Measurements from ENCODE around the gene RPL23. TPM values are rescaled to one million over a fixed set of nuclear protein-coding genes. Genes with fewer than 3 reads are reported as not detected.

The RPL23 gene
- total RNA-seq, 1 donor from 2014 or later: 1,087 TPM

- Histone ChIP-seq H3K4me1 (ENCODE audit: insufficient read depth, low read length) (peaks cover 80% of the 10 kb centered on the region), H3K4me3 (ENCODE audit: insufficient read depth, low read depth, low read length) (no peak overlapping the region), H3K27me3 (ENCODE audit: insufficient read depth, low read length) (no peaks in the 10 kb centered on the region), H3K9ac (ENCODE audit: low read length) (no peak overlapping the region), H3K27ac (ENCODE audit: low read depth, low read length) (no peak overlapping the region), H3K9me3 (ENCODE audit: insufficient read depth, low read depth, low read length) (no peaks in the 10 kb centered on the region), H2AFZ (ENCODE audit: low read depth, low read length) (no peak overlapping the region), H4K20me1 (ENCODE audit: insufficient read depth, low read length) (peaks cover 96% of the 10 kb centered on the region), H3K4me2 (ENCODE audit: low read length) (peak overlapping the region; percentile 30), H3K36me3 (ENCODE audit: insufficient read depth, low read length) (peaks cover 21% of the 10 kb centered on the region), H3K79me2 (ENCODE audit: insufficient read depth, low read length) (peaks cover 86% of the 10 kb centered on the region)
- H3K27ac Mint-ChIP-seq (ENCODE audit: unreplicated experiment): no peak overlapping the region
- peak overlapping the region; percentile 20 for H3K4me3 Mint-ChIP-seq (ENCODE audit: unreplicated experiment)
- H3K4me1 Mint-ChIP-seq (ENCODE audit: low read depth, unreplicated experiment): peaks cover 69% of the 10 kb centered on the region
- TF ChIP-seq EZH2 (IDR thresholded peaks at IDR 0.05; ENCODE audit: insufficient read depth, low read length) (no peak), CTCF (IDR thresholded peaks at IDR 0.05; ENCODE audit: insufficient read depth, low read depth, low read length) (no peak)
- no peaks in the 10 kb centered on the region for H3K27me3 Mint-ChIP-seq (ENCODE audit: low read depth, unreplicated experiment)
- FAIRE-seq (no peak), DNase-seq (ENCODE audit: low read depth) (no peak)
- H3K9me3 Mint-ChIP-seq (ENCODE audit: unreplicated experiment): no peaks in the 10 kb centered on the region
- peaks cover 17% of the 10 kb centered on the region for H3K36me3 Mint-ChIP-seq (ENCODE audit: low read depth, unreplicated experiment)
Measured at GRCh38 chr17:38877130-38877851, 23.8 kb upstream of the RPL23 start.

GRCh38 chr17:38875477-38876075, 22.1 kb upstream of the RPL23 start:
- Histone ChIP-seq H3K4me1 (ENCODE audit: insufficient read depth, low read length) (peaks cover 74% of the 10 kb centered on the region), H3K9ac (ENCODE audit: low read length) (peak overlapping the region; percentile 7), H3K27me3 (ENCODE audit: insufficient read depth, low read length) (no peaks in the 10 kb centered on the region), H4K20me1 (ENCODE audit: insufficient read depth, low read length) (peaks cover 96% of the 10 kb centered on the region), H2AFZ (ENCODE audit: low read depth, low read length) (no peak overlapping the region), H3K27ac (ENCODE audit: low read depth, low read length) (peak overlapping the region; percentile 1), H3K79me2 (ENCODE audit: insufficient read depth, low read length) (peaks cover 86% of the 10 kb centered on the region), H3K4me2 (ENCODE audit: low read length) (peak overlapping the region; percentile 87), H3K9me3 (ENCODE audit: insufficient read depth, low read depth, low read length) (no peaks in the 10 kb centered on the region), H3K36me3 (ENCODE audit: insufficient read depth, low read length) (peaks cover 21% of the 10 kb centered on the region), H3K4me3 (ENCODE audit: insufficient read depth, low read depth, low read length) (no peak overlapping the region)
- TF ChIP-seq CTCF (IDR thresholded peaks at IDR 0.05; ENCODE audit: insufficient read depth, low read depth, low read length) (no peak), EZH2 (IDR thresholded peaks at IDR 0.05; ENCODE audit: insufficient read depth, low read length) (no peak)
- peaks cover 18% of the 10 kb centered on the region for H3K36me3 Mint-ChIP-seq (ENCODE audit: low read depth, unreplicated experiment)
- no peaks in the 10 kb centered on the region for H3K27me3 Mint-ChIP-seq (ENCODE audit: low read depth, unreplicated experiment)
- peak overlapping the region; percentile 54 for H3K4me3 Mint-ChIP-seq (ENCODE audit: unreplicated experiment)
- no peaks in the 10 kb centered on the region for H3K9me3 Mint-ChIP-seq (ENCODE audit: unreplicated experiment)
- peak overlapping the region; percentile 38 for H3K27ac Mint-ChIP-seq (ENCODE audit: unreplicated experiment)
- FAIRE-seq: no peak
- DNase-seq (ENCODE audit: low read depth): no peak
- H3K4me1 Mint-ChIP-seq (ENCODE audit: low read depth, unreplicated experiment): peaks cover 58% of the 10 kb centered on the region
